Activated CD8-positive, alpha-beta T cell treated with anti-CD3 and anti-CD28 coated beads for 36 hours (primary cell): ENCODE measurements around the gene PIAS4. TPM values are rescaled to one million over a fixed set of nuclear protein-coding genes. Genes with fewer than 3 reads are reported as not detected.
"Not testable (repeated sequence)": the region's sequence is repeated elsewhere in the genome, so short reads cannot be mapped to it uniquely, and the experiment has no call there.

Experiments used
- ATAC-seq: fragments of 200-7000 bp; cut with Tn5 transposase; one replicate; pipeline ENCODE4 v1.10.0; 2021; ENCODE audit warnings: mild to moderate bottlenecking, moderate library complexity
- CTCF ChIA-PET: fragments of 350-600 bp; sonication (Branson Sonifier 250); formaldehyde crosslinking; loops from one replicate; lab custom pipeline; 2021; ENCODE audit warnings: antibody characterized with exemption; lab: Charles Lee
- POLR2A ChIA-PET: fragments of 350-600 bp; sonication (Branson Sonifier 250); formaldehyde crosslinking; loops from one replicate; lab custom pipeline; 2021; ENCODE audit warnings: antibody characterized with exemption; lab: Charles Lee
- DNase-seq: peaks from one replicate; pipeline ENCODE4 v3.0.0-alpha.2; 2020
- H3K27ac Mint-ChIP-seq: one replicate; pipeline ENCODE4 v1.8.0; 2021; ENCODE audit warnings: mild to moderate bottlenecking, mixed read lengths
- H3K27me3 Mint-ChIP-seq: one replicate; pipeline ENCODE4 v1.8.0; 2021; ENCODE audit warnings: mixed read lengths
- H3K36me3 Mint-ChIP-seq: one replicate; pipeline ENCODE4 v1.8.0; 2021; ENCODE audit warnings: low read depth, mixed read lengths
- H3K4me1 Mint-ChIP-seq: one replicate; pipeline ENCODE4 v1.8.0; 2021; ENCODE audit warnings: low read depth, mixed read lengths
- H3K4me3 Mint-ChIP-seq: one replicate; pipeline ENCODE4 v1.8.0; 2021; ENCODE audit warnings: mild to moderate bottlenecking, moderate library complexity, mixed read lengths
- H3K9me3 Mint-ChIP-seq: one replicate; pipeline ENCODE4 v1.8.0; 2021; ENCODE audit warnings: mixed read lengths
- intact Hi-C: fragments of 100-400 bp; cut with micrococcal nuclease; formaldehyde crosslinking; loops from one replicate; pipeline ENCODE4 v1.10.0; 2022
- total RNA-seq, 2 experiments: library from RNA; stranded (reverse); gene quantifications; one replicate each; pipeline ENCODE4 v1.2.3, GENCODE V29; 2021
- TF ChIP-seq, protein P1 (sequence below): fragments of 200-600 bp; IDR thresholded peaks from one replicate; pipeline ENCODE4 v1.8.0; 2022; ENCODE audit warnings: antibody characterized with exemption, mild to moderate bottlenecking

The PIAS4 gene
- total RNA-seq, 2 experiments from 2014 or later, result 22.2 TPM

DNA sequence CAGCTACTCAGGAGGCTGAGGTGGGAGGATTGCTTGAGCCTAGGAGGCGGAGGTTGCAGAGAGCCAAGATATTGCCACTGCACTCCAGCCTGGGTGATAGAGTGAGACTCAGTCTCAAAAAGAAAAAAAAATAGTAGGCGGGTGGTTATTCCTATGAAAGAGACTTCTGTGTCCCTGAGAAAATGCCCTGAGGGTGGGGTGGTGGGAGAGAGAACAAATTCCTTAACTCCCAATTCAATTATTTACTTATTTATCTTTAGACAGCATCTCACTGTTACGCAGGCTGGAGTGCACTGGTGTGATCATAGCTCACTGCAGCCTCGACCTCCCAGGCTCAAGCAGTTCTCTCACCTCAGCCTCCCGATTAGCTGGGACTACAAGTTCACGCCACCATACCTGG lies 11.9 kb upstream of the PIAS4 start:
- ChIA-PET POLR2A (interaction anchor here (1.0 kb wide), 1 partner anchor 50 kb away, joined by 3 read pairs; no protein-coding TSS in a partner anchor), CTCF (no interaction called here)
- DNase-seq (no peak), ATAC-seq (no peak)
- no peak overlapping the region for H3K4me3 Mint-ChIP-seq
- intact Hi-C loops, result no loop called here
- TF ChIP-seq, protein P1, sequence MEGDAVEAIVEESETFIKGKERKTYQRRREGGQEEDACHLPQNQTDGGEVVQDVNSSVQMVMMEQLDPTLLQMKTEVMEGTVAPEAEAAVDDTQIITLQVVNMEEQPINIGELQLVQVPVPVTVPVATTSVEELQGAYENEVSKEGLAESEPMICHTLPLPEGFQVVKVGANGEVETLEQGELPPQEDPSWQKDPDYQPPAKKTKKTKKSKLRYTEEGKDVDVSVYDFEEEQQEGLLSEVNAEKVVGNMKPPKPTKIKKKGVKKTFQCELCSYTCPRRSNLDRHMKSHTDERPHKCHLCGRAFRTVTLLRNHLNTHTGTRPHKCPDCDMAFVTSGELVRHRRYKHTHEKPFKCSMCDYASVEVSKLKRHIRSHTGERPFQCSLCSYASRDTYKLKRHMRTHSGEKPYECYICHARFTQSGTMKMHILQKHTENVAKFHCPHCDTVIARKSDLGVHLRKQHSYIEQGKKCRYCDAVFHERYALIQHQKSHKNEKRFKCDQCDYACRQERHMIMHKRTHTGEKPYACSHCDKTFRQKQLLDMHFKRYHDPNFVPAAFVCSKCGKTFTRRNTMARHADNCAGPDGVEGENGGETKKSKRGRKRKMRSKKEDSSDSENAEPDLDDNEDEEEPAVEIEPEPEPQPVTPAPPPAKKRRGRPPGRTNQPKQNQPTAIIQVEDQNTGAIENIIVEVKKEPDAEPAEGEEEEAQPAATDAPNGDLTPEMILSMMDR, result no peak
- H3K36me3 Mint-ChIP-seq, result peaks cover 2% of the 10 kb centered on the region
- no peaks in the 10 kb centered on the region for H3K27me3 Mint-ChIP-seq
- no peak overlapping the region for H3K27ac Mint-ChIP-seq
- peaks cover 5% of the 10 kb centered on the region for H3K4me1 Mint-ChIP-seq
- peaks cover 2% of the 10 kb centered on the region for H3K9me3 Mint-ChIP-seq

DNA sequence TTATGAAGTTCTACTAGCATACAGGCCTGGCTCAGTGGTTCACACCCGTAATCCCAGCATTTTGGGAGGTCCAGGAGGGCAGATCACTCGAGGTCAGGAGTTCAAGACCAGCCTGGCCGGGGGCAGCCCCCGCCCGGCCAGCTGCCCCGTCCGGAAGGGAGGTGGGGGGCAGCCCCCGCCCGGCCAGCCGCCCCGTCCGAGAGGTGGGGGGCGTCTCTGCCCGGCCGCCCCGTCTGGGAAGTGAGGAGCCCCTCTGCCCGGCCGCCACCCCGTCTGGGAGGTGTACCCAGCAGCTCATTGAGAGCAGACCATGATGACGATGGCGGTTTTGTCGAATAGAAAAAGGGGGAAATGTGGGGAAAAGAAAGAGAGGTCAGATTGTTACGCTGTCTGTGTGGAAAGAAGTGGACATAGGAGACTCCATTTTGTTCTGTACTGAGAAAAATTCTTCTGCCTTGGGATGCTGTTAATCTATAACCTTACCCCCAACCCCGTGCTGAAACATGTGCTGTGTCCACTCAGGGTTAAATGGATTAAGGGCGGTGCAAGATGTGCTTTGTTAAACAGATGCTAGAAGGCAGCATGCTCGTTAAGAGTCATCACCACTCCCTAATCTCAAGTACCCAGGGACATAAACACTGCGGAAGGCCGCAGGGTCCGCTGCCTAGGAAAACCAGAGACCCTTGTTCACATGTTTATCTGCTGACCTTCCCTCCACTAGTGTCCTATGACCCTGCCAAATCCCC lies 8.7 kb upstream of the PIAS4 start:
- H3K27me3 Mint-ChIP-seq, DNase-seq, intact Hi-C loops, H3K4me3 Mint-ChIP-seq, POLR2A ChIA-PET, H3K4me1 Mint-ChIP-seq, ATAC-seq, H3K27ac Mint-ChIP-seq, CTCF ChIA-PET, H3K9me3 Mint-ChIP-seq, H3K36me3 Mint-ChIP-seq: not testable (repeated sequence)

DNA sequence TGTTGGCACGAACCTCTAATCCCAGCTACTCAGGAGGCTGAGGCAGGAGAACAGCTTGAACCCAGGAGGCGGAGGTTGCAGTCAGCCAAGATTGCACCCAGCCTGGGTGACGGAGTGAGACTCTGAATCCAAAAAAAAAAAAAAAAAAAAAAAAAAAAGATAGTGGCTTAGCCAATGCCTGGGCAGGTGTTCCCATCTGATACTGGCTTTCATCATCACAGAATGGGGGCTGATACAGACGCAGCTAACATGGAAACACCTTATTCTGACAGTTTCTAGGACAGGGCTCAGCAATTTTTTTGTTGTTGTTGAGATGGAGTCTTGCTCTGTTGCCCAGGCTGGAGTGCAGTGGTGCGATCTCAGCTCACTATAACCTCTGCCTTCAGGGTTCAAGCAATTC lies 6.7 kb upstream of the PIAS4 start:
- CTCF ChIA-PET, result interaction anchor here (1.0 to 1.9 kb wide), 2 partner anchors 10 to 13 kb away, joined by 3 to 8 read pairs; no protein-coding TSS in a partner anchor
- H3K27ac Mint-ChIP-seq, H3K4me1 Mint-ChIP-seq, H3K9me3 Mint-ChIP-seq, DNase-seq, intact Hi-C loops, H3K36me3 Mint-ChIP-seq, H3K27me3 Mint-ChIP-seq, POLR2A ChIA-PET, H3K4me3 Mint-ChIP-seq, ATAC-seq: not testable (repeated sequence)

DNA sequence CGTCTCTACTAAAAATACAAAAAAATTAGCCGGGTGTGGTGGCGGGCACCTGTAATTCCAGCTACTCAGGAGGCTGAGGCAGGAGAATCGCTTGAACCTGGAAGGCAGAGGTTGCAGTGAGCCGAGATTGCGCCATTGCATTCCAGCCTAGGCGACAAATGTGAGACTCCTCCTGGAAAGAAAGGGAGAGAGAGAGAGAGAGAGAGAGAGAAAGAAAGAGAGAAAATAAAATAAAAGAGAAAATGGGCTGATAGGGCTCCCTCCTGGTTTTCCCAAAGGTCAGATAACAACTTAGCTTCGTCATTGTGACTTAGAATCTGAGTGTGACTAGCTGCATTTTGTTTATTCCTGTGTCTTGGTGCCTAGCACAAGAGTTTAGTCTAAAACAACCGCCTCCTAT lies 2.1 kb upstream of the PIAS4 start:
- DNase-seq, H3K36me3 Mint-ChIP-seq, intact Hi-C loops, H3K9me3 Mint-ChIP-seq, H3K27me3 Mint-ChIP-seq, ATAC-seq, H3K27ac Mint-ChIP-seq: not testable (repeated sequence)
- POLR2A ChIA-PET, result interaction anchor here (0.7 to 3.2 kb wide), 5 partner anchors 12 to 369 kb away, joined by 3 to 30 read pairs (median 3); partner anchors contain the start of gene EEF2
- Mint-ChIP-seq H3K4me3 (peak overlapping the region; percentile 80), H3K4me1 (peaks cover 21% of the 10 kb centered on the region)
- CTCF ChIA-PET, result interaction anchor here (2.6 to 2.8 kb wide), 2 partner anchors 15 to 18 kb away, joined by 9 to 11 read pairs; no protein-coding TSS in a partner anchor

DNA sequence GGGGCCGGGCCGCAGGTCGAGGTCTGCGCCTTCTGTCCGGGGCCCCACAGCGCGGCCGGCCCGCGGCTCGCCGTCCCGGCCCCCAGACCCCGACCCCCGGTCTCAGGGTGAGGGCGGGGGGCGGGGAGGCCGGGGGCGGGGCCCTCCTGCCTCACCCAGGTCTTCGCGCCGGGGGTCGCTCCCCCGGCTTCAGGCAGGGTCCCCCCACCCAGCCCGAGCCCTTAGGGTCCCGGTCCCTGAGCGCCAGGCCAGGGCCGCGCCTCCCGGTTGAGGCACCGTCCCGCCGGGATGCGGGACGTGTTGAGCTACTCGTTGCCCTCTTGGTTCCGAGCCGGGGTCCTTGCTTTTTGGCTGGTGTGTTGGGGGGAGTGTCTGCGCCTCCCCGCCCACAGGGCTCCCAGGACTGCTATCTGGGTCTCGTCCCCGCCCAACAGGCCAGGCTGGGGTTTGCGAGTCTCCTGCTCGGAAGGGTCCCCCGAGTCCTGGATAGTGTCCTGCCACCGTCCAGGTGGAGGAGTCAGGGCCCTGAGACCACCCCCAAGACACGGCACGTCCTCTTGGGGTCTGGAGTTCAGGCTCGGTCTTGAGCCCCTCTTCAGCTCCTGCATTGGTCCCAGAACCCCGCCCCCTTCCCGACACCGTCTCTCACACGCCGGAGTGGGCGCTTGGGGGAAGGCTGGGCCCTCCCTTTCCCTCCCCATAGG lies 452 bp downstream of the PIAS4 start:
- TF ChIP-seq, protein P1, result no peak
- ChIA-PET POLR2A (interaction anchor here (1.0 to 3.2 kb wide), 8 partner anchors 12 to 50 kb away, joined by 3 to 30 read pairs (median 4); partner anchors contain the start of gene EEF2), CTCF (interaction anchor here (1.7 to 3.2 kb wide), 4 partner anchors 18 to 132 kb away, joined by 4 to 12 read pairs (median 10); partner anchors contain the start of gene EEF2)
- DNase-seq, result peak; percentile 57
- no peaks in the 10 kb centered on the region for H3K9me3 Mint-ChIP-seq
- H3K36me3 Mint-ChIP-seq, result no peaks in the 10 kb centered on the region
- no peak for ATAC-seq
- H3K27me3 Mint-ChIP-seq, result no peaks in the 10 kb centered on the region
- peak overlapping the region; percentile 75 for H3K27ac Mint-ChIP-seq
- peak overlapping the region; percentile 81 for H3K4me3 Mint-ChIP-seq
- intact Hi-C loops, result no loop called here
- peaks cover 34% of the 10 kb centered on the region for H3K4me1 Mint-ChIP-seq

DNA sequence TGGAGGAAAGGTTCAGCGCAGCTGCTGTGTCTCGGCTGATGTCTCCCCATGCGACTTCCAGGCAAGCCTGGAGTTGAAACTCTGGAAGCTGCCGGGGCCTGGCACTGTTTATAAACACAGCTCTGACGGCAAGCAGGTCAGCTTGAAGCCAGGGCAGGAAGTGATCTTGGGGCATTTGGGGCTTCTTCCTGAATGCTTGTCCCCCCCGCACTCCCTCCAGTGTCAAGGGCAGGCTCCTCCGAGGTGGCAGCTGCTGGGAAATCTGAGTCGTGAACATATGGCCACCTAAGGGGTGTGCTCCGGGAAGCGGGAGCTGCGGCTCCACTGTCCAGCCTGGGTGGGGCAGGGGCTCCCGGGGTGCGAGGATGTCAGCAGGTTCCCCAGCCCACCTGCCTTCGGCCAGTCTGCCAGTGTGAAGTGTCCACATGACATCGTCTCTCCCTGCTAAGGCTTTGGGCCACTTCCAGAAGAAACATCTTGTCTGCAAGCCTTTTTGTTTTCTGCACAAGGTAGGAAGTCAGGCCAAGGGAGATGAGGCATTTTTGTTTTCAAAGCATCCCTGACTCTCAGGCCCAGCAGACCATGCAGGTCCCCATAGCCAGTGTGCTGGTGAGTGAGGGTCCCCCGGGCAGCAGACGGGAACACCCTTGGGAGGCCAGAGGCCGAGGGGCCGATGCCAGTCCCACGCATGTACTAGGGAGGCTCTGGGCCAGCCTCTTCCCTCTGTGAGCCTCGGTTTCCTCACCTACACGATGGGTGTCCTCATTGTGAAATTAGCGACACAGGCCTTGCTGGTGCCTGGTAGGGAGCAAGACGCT lies 2.7 kb downstream of the PIAS4 start:
- ChIA-PET CTCF (interaction anchor here (3.2 kb wide), 1 partner anchor 129 kb away, joined by 12 read pairs; no protein-coding TSS in a partner anchor), POLR2A (interaction anchor here (1.0 to 1.9 kb wide), 3 partner anchors 22 to 220 kb away, joined by 3 to 5 read pairs (median 3); no protein-coding TSS in a partner anchor)
- no peaks in the 10 kb centered on the region for H3K27me3 Mint-ChIP-seq
- H3K36me3 Mint-ChIP-seq, result no peaks in the 10 kb centered on the region
- no peaks in the 10 kb centered on the region for H3K9me3 Mint-ChIP-seq
- DNase-seq (no peak), ATAC-seq (no peak)
- TF ChIP-seq, protein P1, result no peak
- no peak overlapping the region for H3K27ac Mint-ChIP-seq
- peaks cover 34% of the 10 kb centered on the region for H3K4me1 Mint-ChIP-seq
- no peak overlapping the region for H3K4me3 Mint-ChIP-seq
- intact Hi-C loops, result no loop called here
